NT2/D1 (cell line): ENCODE data around the gene DRGX.

Source experiments
- YY1 ChIP-seq: IDR thresholded peaks from 2 replicates; pipeline ENCODE4 v1.6.1; 2011; ENCODE audit not compliant: insufficient read length, insufficient read depth
- ZNF274 ChIP-seq: IDR thresholded peaks from 2 replicates; pipeline ENCODE4 v1.6.1; 2011; ENCODE audit warnings: mild to moderate bottlenecking, low read depth, low read length

GRCh38 chr10:49361735-49362568 is 33.9 kb downstream of the DRGX start:
- TF ChIP-seq YY1 (no peak), ZNF274 (no peak)
